ENCODE measurements around the gene DHRS12.

- no peak for TF ChIP-seq CTCF (IDR thresholded peaks at IDR 0.05)
- TF ChIP-seq POLR2A (IDR thresholded peaks at IDR 0.05): no peak
These were observed 75.0 kb downstream of the DHRS12 start for GRCh38 chr13:51728972-51729371.
